GM12878 (cell line): ENCODE results near the gene RPS28. TPM values are rescaled to one million over a fixed set of nuclear protein-coding genes. Genes with fewer than 3 reads are reported as not detected.

Source experiments
- ATAC-seq: fragments of 200-7000 bp; cut with Tn5 transposase; 3 replicates; pipeline ENCODE4 v1.9.1; 2020; ENCODE audit warnings: mild to moderate bottlenecking, moderate library complexity
- BruUV-seq: library from RNA; stranded (reverse); fragments of 400-500 nt; replicated peaks from 2 replicates; lab custom pipeline; 2021; lab: Mats Ljungman, UMichigan
- CTCF ChIA-PET: fragments of 300-600 bp; sonication (Branson Sonifier 250); formaldehyde crosslinking; extraction: SDS; loops from one replicate; lab custom pipeline; 2021; ENCODE audit warnings: inconsistent platforms; lab: Yijun Ruan, JAX
- POLR2A ChIA-PET: fragments of 350-600 bp; formaldehyde crosslinking; extraction: SDS; loops from one replicate; lab custom pipeline; 2021; ENCODE audit warnings: inconsistent platforms; lab: Charles Lee
- RAD21 ChIA-PET: fragments of 300-600 bp; sonication (Branson Sonifier 250); formaldehyde crosslinking; loops from one replicate; lab custom pipeline; 2023; ENCODE audit warnings: antibody characterized with exemption; ENCODE audit not compliant: unreplicated experiment; lab: Charles Lee
- SMC1A ChIA-PET: fragments of 300-600 bp; sonication (Branson Sonifier 250); formaldehyde crosslinking; loops from one replicate; lab custom pipeline; 2023; ENCODE audit not compliant: unreplicated experiment, uncharacterized antibody; lab: Charles Lee
- DNase-seq: peaks from one replicate; pipeline ENCODE4 v3.0.0-alpha.2; 2011; ENCODE audit warnings: low read depth, low spot score
- FAIRE-seq: peaks from 3 replicates; lab custom pipeline; 2011; peaks lifted over from hg19 to GRCh38; lab: Jason Lieb, UNC
- H2AFZ ChIP-seq: 2 replicates; pipeline ENCODE4 v1.6.0; 2011; ENCODE audit warnings: low read depth, low read length, control low read depth; ENCODE audit not compliant: control insufficient read depth
- H3K27ac ChIP-seq: 2 replicates; pipeline ENCODE4 v1.5.1; 2011; ENCODE audit warnings: control low read depth; ENCODE audit not compliant: control insufficient read depth, insufficient read depth
- H3K27me3 ChIP-seq, 2 experiments: replicated peaks in 1 of 2; 2 replicates each; pipeline versions ENCODE4 v1.6.0 to v1.6.1; 2011; ENCODE audit warnings: low read length in 1 of 2; ENCODE audit not compliant: control insufficient read depth in 2 of 2, insufficient read depth in 2 of 2
- H3K36me3 ChIP-seq, 2 experiments: 2 replicates each; pipeline ENCODE4 v1.5.1; 2011; ENCODE audit warnings: low read length in 1 of 2; ENCODE audit not compliant: control insufficient read depth in 2 of 2, insufficient read depth in 2 of 2
- H3K4me1 ChIP-seq: 2 replicates; pipeline ENCODE4 v1.6.1; 2011; ENCODE audit warnings: mild to moderate bottlenecking, low read length, moderate library complexity, mixed read lengths; ENCODE audit not compliant: control insufficient read depth, insufficient read depth
- H3K4me2 ChIP-seq: 2 replicates; pipeline ENCODE4 v1.6.0; 2011; ENCODE audit warnings: control low read depth; ENCODE audit not compliant: control insufficient read depth, insufficient read depth
- H3K4me3 ChIP-seq: fragments of 200-600 bp; sonication (generic); 2 replicates; pipeline ENCODE4 v1.5.1; 2016
- H3K79me2 ChIP-seq: 2 replicates; pipeline ENCODE4 v1.6.0; 2011; ENCODE audit warnings: low read length; ENCODE audit not compliant: control insufficient read depth, insufficient read depth
- H3K9ac ChIP-seq: 2 replicates; pipeline ENCODE4 v1.8.0; 2011; ENCODE audit warnings: low read length, control low read depth, mixed read lengths; ENCODE audit not compliant: control insufficient read depth, insufficient read depth
- H3K9me3 ChIP-seq: replicated peaks from 3 replicates; pipeline ENCODE4 v1.5.1; 2011; ENCODE audit warnings: mild to moderate bottlenecking, low read length; ENCODE audit not compliant: control insufficient read depth, insufficient read depth
- H4K20me1 ChIP-seq: 2 replicates; pipeline ENCODE4 v1.6.0; 2011; ENCODE audit not compliant: control insufficient read depth, insufficient read depth
- CBFB ChIP-seq: IDR thresholded peaks from 2 replicates; pipeline ENCODE4 v1.6.1; 2016; ENCODE audit warnings: antibody characterized with exemption, low read depth
- EP300 ChIP-seq, 2 experiments: fragments of 150-350 bp in 1 of 2; IDR thresholded peaks; 2 replicates each; pipeline ENCODE4 v1.6.1; 2011 to 2012; ENCODE audit warnings: low read depth in 2 of 2, low read length in 2 of 2, borderline replicate concordance in 1 of 2, improper control_type of control experiment in 1 of 2, inconsistent platforms in 1 of 2; ENCODE audit not compliant: control insufficient read depth in 1 of 2
- FOS ChIP-seq: IDR thresholded peaks from 3 replicates; pipeline ENCODE4 v1.6.1; 2011; ENCODE audit warnings: borderline replicate concordance; ENCODE audit not compliant: insufficient read length; ENCODE audit errors: extremely low read depth
- HCFC1 ChIP-seq: fragments of 150-350 bp; IDR thresholded peaks from 2 replicates; pipeline ENCODE4 v1.6.1; 2014; ENCODE audit warnings: low read length
- IRF4 ChIP-seq: IDR thresholded peaks from 2 replicates; pipeline ENCODE4 v1.6.1; 2011; ENCODE audit warnings: low read depth, low read length
- KDM1A ChIP-seq: fragments of 200-600 bp; sonication (generic); IDR thresholded peaks from 2 replicates; pipeline ENCODE4 v1.6.1; 2016; ENCODE audit warnings: borderline replicate concordance
- MEF2B ChIP-seq: fragments of 450-650 bp; IDR thresholded peaks from 2 replicates; pipeline ENCODE4 v1.6.1; 2018; ENCODE audit warnings: mild to moderate bottlenecking, moderate library complexity; ENCODE audit not compliant: partially characterized antibody, poor library complexity, severe bottlenecking
- PBX3 ChIP-seq: IDR thresholded peaks from 2 replicates; pipeline ENCODE4 v1.6.1; 2011; ENCODE audit warnings: mild to moderate bottlenecking, low read depth, low read length, moderate library complexity; ENCODE audit not compliant: insufficient replicate concordance
- PKNOX1 ChIP-seq: fragments of 450-650 bp; IDR thresholded peaks from 2 replicates; pipeline ENCODE4 v1.6.1; 2016; ENCODE audit warnings: mild to moderate bottlenecking
- POLR2AphosphoS2 ChIP-seq: IDR thresholded peaks from 2 replicates; pipeline ENCODE4 v1.6.1; 2011; ENCODE audit warnings: low read depth, mild to moderate bottlenecking, low read length, improper control_type of control experiment, moderate library complexity
- ZZZ3 ChIP-seq: IDR thresholded peaks from 2 replicates; pipeline ENCODE4 v1.6.1; 2011; ENCODE audit warnings: low read depth; ENCODE audit not compliant: control insufficient read depth, insufficient read length
- WGBS: methylation state at CpG from one replicate; pipeline ENCODE4 v1.1.6; 2016; ENCODE audit warnings: low lambda C conversion rate; ENCODE audit not compliant: insufficient replicate concordance, insufficient coverage; ENCODE audit errors: missing lambda C conversion rate; 5-methylcytosine and 5-hydroxymethylcytosine counted together
- in situ Hi-C: fragments of 300-500 bp; cut with MboI; formaldehyde crosslinking; loops from 9 replicates; pipeline ENCODE4 v1.14.3; 2018; ENCODE audit warnings: mixed read lengths
- intact Hi-C: fragments of 100-400 bp; cut with micrococcal nuclease; formaldehyde crosslinking; loops from one replicate; pipeline ENCODE4 v1.14.2; 2022; ENCODE audit not compliant: unreplicated experiment
- polyA plus RNA-seq, 11 experiments: library from polyadenylated mRNA; depleted of rRNA in 4 of 11; unstranded in 6 of 11; stranded (reverse) in 5 of 11; fragments of >200 nt; fragmentation: Nextera tagmentation in 4 of 11; fragmentation: Illumina TruSeq in 1 of 11; extraction: Ambion mirVana in 4 of 11; extraction: Trizol in 1 of 11; gene quantifications; 1 replicate in 1 of 11; 2 replicates in 10 of 11; pipeline versions ENCODE4 v1.2.1 to v1.2.3, GENCODE V29; 2011 to 2016; ENCODE audit warnings: inconsistent platforms in 2 of 11, missing spikeins in 2 of 11, low read depth in 1 of 11
- total RNA-seq, 4 experiments: library from RNA; depleted of rRNA in 3 of 4; stranded (reverse); fragments of >200 nt in 3 of 4; fragmentation: Illumina TruSeq in 1 of 4; extraction: Trizol in 1 of 4; gene quantifications; 2 replicates each; pipeline versions ENCODE4 v1.2.1 to v1.2.3, GENCODE V29; 2013 to 2021

The RPS28 gene
- total and polyA plus RNA-seq, 10 of the 15 experiments (the other 5 are each of a cell fraction or from before 2014, with no cell fraction given) = 422 to 3,905 (median 1,580) TPM

- CTCF ChIA-PET = no interaction called here
- no TSS peak for BruUV-seq
- WGBS = 46% methylated on average over 6 of the region's 7 CpGs
Measured at GRCh38 chr19:8337728-8338127, 16.4 kb downstream of the RPS28 start.

More at GRCh38 chr19:8337728-8338127, 16.4 kb downstream of the RPS28 start:
- in situ Hi-C loops = no loop called here
- Histone ChIP-seq H3K4me1 (peaks cover 4% of the 10 kb centered on the region), H3K27ac (no peak overlapping the region), H3K4me3 (no peak overlapping the region), H3K4me2 (no peak overlapping the region)
- ChIA-PET RAD21 (interaction anchor here (0.6 kb wide), 1 partner anchor 1541 kb away, joined by 3 read pairs; no protein-coding TSS in a partner anchor), SMC1A (no interaction called here)
- no peak for TF ChIP-seq KDM1A
- TF ChIP-seq CBFB = no peak
- no peak for TF ChIP-seq MEF2B
- no peak for TF ChIP-seq FOS
- no peak for TF ChIP-seq IRF4
- TF ChIP-seq PBX3 = no peak
- TF ChIP-seq EP300 (IDR thresholded peaks at IDR 0.05; ENCODE audit: borderline replicate concordance in 1 of 2, control insufficient read depth in 1 of 2, low read depth in 2 of 2, low read length in 2 of 2) = no peak
- no peak for TF ChIP-seq HCFC1
- no peak for TF ChIP-seq PKNOX1
- no peak for TF ChIP-seq POLR2AphosphoS2
- TF ChIP-seq ZZZ3 = no peak
- TF ChIP-seq, all 136 proteins: peak for 0
- intact Hi-C loops = no loop called here
- POLR2A ChIA-PET = no interaction called here
- H3K36me3 ChIP-seq = no peaks in the 10 kb centered on the region
- FAIRE-seq (no peak), ATAC-seq (no peak), DNase-seq (no peak)
- no peak overlapping the region for H3K9ac ChIP-seq
- H2AFZ ChIP-seq = no peak overlapping the region
- no peaks in the 10 kb centered on the region for H4K20me1 ChIP-seq
- peaks cover 2 to 5% of the 10 kb centered on the region in 2 experiments; a peak in 3 of 4 replicates for H3K27me3 ChIP-seq
- no peaks in the 10 kb centered on the region for H3K9me3 ChIP-seq
- H3K79me2 ChIP-seq = no peaks in the 10 kb centered on the region
